HCT116 (cell line): ENCODE measurements around the gene PIK3R2. TPM values are rescaled to one million over a fixed set of nuclear protein-coding genes. Genes with fewer than 3 reads are reported as not detected.

Source experiments
- ATAC-seq: fragments of 200-7000 bp; cut with Tn5 transposase; 2 replicates; pipeline ENCODE4 v1.9.1; 2020; ENCODE audit warnings: mild to moderate bottlenecking, moderate library complexity
- BruUV-seq: library from RNA; stranded (reverse); fragments of 400-500 nt; replicated peaks from 2 replicates; lab custom pipeline; 2021; lab: Mats Ljungman, UMichigan
- CTCF ChIA-PET: fragments of 300-600 bp; sonication (Branson Sonifier 250); formaldehyde crosslinking; loops from one replicate; lab custom pipeline; 2021; ENCODE audit warnings: antibody characterized with exemption; lab: Charles Lee
- POLR2A ChIA-PET: fragments of 300-600, 350-600 bp; sonication (Branson Sonifier 250); formaldehyde crosslinking; loops from one replicate; lab custom pipeline; 2021; ENCODE audit warnings: antibody characterized with exemption; lab: Charles Lee
- RAD21 ChIA-PET, 2 experiments: fragments of 300-600 bp; sonication (Branson Sonifier 250); formaldehyde crosslinking; loops; one replicate each; lab custom pipeline; 2023; ENCODE audit warnings: low total read pairs in 2 of 2; ENCODE audit not compliant: uncharacterized antibody in 2 of 2, unreplicated experiment in 2 of 2, low non-redundant PET in 1 of 2; lab: Charles Lee
- DNase-seq: peaks from one replicate; pipeline ENCODE4 v3.0.0-alpha.2; 2010; ENCODE audit warnings: low read depth, low spot score
- H2AFZ ChIP-seq: fragments of 200-600 bp; shearing (Covaris generic), sonication (generic); 2 replicates; pipeline ENCODE4 v1.6.1; 2017; ENCODE audit warnings: low read depth, mixed run types, mixed read lengths, antibody characterized with exemption, low read length; ENCODE audit not compliant: poor library complexity, severe bottlenecking
- H3K27ac ChIP-seq: 2 replicates; pipeline ENCODE4 v1.5.1; 2012; ENCODE audit warnings: low read depth, low read length
- H3K27me3 ChIP-seq: fragments of 200-600 bp; sonication (generic); 2 replicates; pipeline ENCODE4 v1.6.1; 2016; ENCODE audit warnings: mixed run types, low read length, mixed read lengths; ENCODE audit not compliant: insufficient read depth
- H3K36me3 ChIP-seq, 2 experiments: fragments of 200-500 bp in 1 of 2; fragments of 200-600 bp in 1 of 2; sonication (Bioruptor generic) in 1 of 2; sonication (generic) in 1 of 2; 2 replicates each; pipeline versions ENCODE4 v1.5.1 to v1.6.1; 2014 to 2016; ENCODE audit warnings: low read length in 2 of 2, inconsistent platforms in 1 of 2, mixed read lengths in 1 of 2, mixed run types in 1 of 2; ENCODE audit not compliant: insufficient read depth in 2 of 2, control insufficient read depth in 1 of 2
- H3K4me1 ChIP-seq, 2 experiments: fragments of 200-600 bp in 1 of 2; sonication (generic) in 1 of 2; 2 replicates each; pipeline versions ENCODE4 v1.5.1 to v1.6.1; 2012 to 2017; ENCODE audit warnings: low read length in 2 of 2, inconsistent platforms in 1 of 2, mild to moderate bottlenecking in 1 of 2, mixed read lengths in 1 of 2, mixed run types in 1 of 2, moderate library complexity in 1 of 2; ENCODE audit not compliant: insufficient read depth in 2 of 2, control insufficient read depth in 1 of 2
- H3K4me2 ChIP-seq: fragments of 200-600 bp; sonication (generic); 2 replicates; pipeline ENCODE4 v1.6.1; 2017; ENCODE audit warnings: mixed run types, low read length, mixed read lengths
- H3K4me3 ChIP-seq, 2 experiments: fragments of 200-600 bp in 1 of 2; sonication (generic) in 1 of 2; replicated peaks in 1 of 2; 2 replicates each; pipeline ENCODE4 v1.5.1; 2011 to 2016; ENCODE audit warnings: low read length in 2 of 2, control low read depth in 1 of 2, low read depth in 1 of 2, mild to moderate bottlenecking in 1 of 2, mixed read lengths in 1 of 2, mixed run types in 1 of 2
- H3K79me2 ChIP-seq: fragments of 200-600 bp; sonication (generic); 2 replicates; pipeline ENCODE4 v1.6.1; 2017; ENCODE audit warnings: mild to moderate bottlenecking, mixed run types, low read length, moderate library complexity, mixed read lengths; ENCODE audit not compliant: insufficient read depth
- H3K9ac ChIP-seq: fragments of 200-600 bp; sonication (generic); 2 replicates; pipeline ENCODE4 v1.6.1; 2016; ENCODE audit warnings: low read length, mixed read lengths
- H3K9me2 ChIP-seq: fragments of 200-600 bp; sonication (generic), shearing (Covaris generic); 2 replicates; pipeline ENCODE4 v1.6.1; 2017; ENCODE audit warnings: mixed run types, mild to moderate bottlenecking, moderate library complexity; ENCODE audit not compliant: insufficient read depth
- H3K9me3 ChIP-seq, 2 experiments: fragments of 200-500 bp in 1 of 2; fragments of 200-600 bp in 1 of 2; sonication (Bioruptor generic) in 1 of 2; sonication (generic) in 1 of 2; 2 replicates each; pipeline ENCODE4 v1.6.1; 2014 to 2017; ENCODE audit warnings: low read length in 2 of 2, mixed read lengths in 2 of 2, inconsistent platforms in 1 of 2, low read depth in 1 of 2, mild to moderate bottlenecking in 1 of 2, mixed run types in 1 of 2, moderate library complexity in 1 of 2; ENCODE audit not compliant: control insufficient read depth in 1 of 2, insufficient read depth in 1 of 2
- H4K20me1 ChIP-seq: fragments of 200-600 bp; sonication (generic), shearing (Covaris generic); 2 replicates; pipeline ENCODE4 v1.6.1; 2017; ENCODE audit warnings: mixed run types, mild to moderate bottlenecking, moderate library complexity; ENCODE audit not compliant: insufficient read depth
- ATF3 ChIP-seq: IDR thresholded peaks from 2 replicates; pipeline ENCODE4 v1.6.1; 2012
- CEBPB ChIP-seq: IDR thresholded peaks from 2 replicates; pipeline ENCODE4 v1.6.1; 2012; ENCODE audit warnings: low read depth
- EGR1 ChIP-seq: IDR thresholded peaks from 2 replicates; pipeline ENCODE4 v1.6.1; 2012; ENCODE audit warnings: low read depth
- ELF1 ChIP-seq: IDR thresholded peaks from 2 replicates; pipeline ENCODE4 v1.6.1; 2012; ENCODE audit warnings: low read depth, borderline replicate concordance
- EZH2phosphoT487 ChIP-seq: fragments of 200-600 bp; IDR thresholded peaks from 2 replicates; pipeline ENCODE4 v1.6.1; 2018; ENCODE audit warnings: antibody characterized with exemption, borderline replicate concordance
- JUND ChIP-seq: IDR thresholded peaks from 2 replicates; pipeline ENCODE4 v1.6.1; 2012
- MAX ChIP-seq: IDR thresholded peaks from 2 replicates; pipeline ENCODE4 v1.6.1; 2012
- POLR2AphosphoS5 ChIP-seq: IDR thresholded peaks from 2 replicates; pipeline ENCODE4 v1.6.1; 2011; ENCODE audit warnings: mild to moderate bottlenecking, low read depth, low read length, moderate library complexity
- RAD21 ChIP-seq: IDR thresholded peaks from 2 replicates; pipeline ENCODE4 v1.6.1; 2012; ENCODE audit warnings: low read depth, mild to moderate bottlenecking
- TCF7L2 ChIP-seq: IDR thresholded peaks from 2 replicates; pipeline ENCODE4 v1.7.0; 2011; ENCODE audit warnings: borderline replicate concordance, inconsistent platforms; ENCODE audit not compliant: insufficient read depth, insufficient read length; ENCODE audit errors: extremely low read depth
- YY1 ChIP-seq: IDR thresholded peaks from 2 replicates; pipeline ENCODE4 v1.6.1; 2011; ENCODE audit warnings: low read length, low read depth, moderate library complexity, mild to moderate bottlenecking; ENCODE audit not compliant: insufficient replicate concordance; ENCODE audit errors: extremely low read depth
- ZFX ChIP-seq: fragments of 450-650 bp; IDR thresholded peaks from 2 replicates; pipeline ENCODE4 v1.6.1; 2017
- intact Hi-C: fragments of 100-400 bp; cut with micrococcal nuclease; formaldehyde crosslinking; loops from 2 replicates; pipeline ENCODE4 v1.10.0; 2022
- total RNA-seq: library from RNA; stranded (reverse); gene quantifications from one replicate; pipeline ENCODE4 v1.2.1, GENCODE V29; 2021; ENCODE audit not compliant: unreplicated experiment
- TF ChIP-seq, protein P1 (sequence below), 3 experiments: fragments of 200-600 bp in 1 of 3; sonication (generic) in 1 of 3; IDR thresholded peaks in 2 of 3; conservative IDR thresholded peaks in 1 of 3; 2 replicates each; pipeline ENCODE4 v1.5.1; 2012 to 2017; ENCODE audit warnings: low read depth in 2 of 3, low read length in 2 of 3, antibody characterized with exemption in 1 of 3, borderline replicate concordance in 1 of 3, control low read depth in 1 of 3, mild to moderate bottlenecking in 1 of 3, mixed read lengths in 1 of 3, mixed run types in 1 of 3, moderate library complexity in 1 of 3; ENCODE audit not compliant: insufficient read depth in 1 of 3
- TF ChIP-seq, protein P2 (sequence below): IDR thresholded peaks from 2 replicates; pipeline ENCODE4 v1.6.1; 2012; ENCODE audit warnings: low read depth

Gene PIK3R2
- total RNA-seq, 1 experiment from 2014 or later = 53.4 TPM

- no peak overlapping the region for H3K4me3 ChIP-seq
- H3K27me3 ChIP-seq = no peaks in the 10 kb centered on the region
- intact Hi-C loops = no loop called here
- H3K9ac ChIP-seq = no peak overlapping the region
- no peaks in the 10 kb centered on the region for H3K9me3 ChIP-seq
- TF ChIP-seq JUND = no peak
- TF ChIP-seq TCF7L2 = no peak
- TF ChIP-seq, all 23 proteins: peak for 0
- DNase-seq (no peak), ATAC-seq (no peak)
- no peaks in the 10 kb centered on the region for H4K20me1 ChIP-seq
- H2AFZ ChIP-seq = no peak overlapping the region
- H3K9me2 ChIP-seq = no peaks in the 10 kb centered on the region
- no peaks in the 10 kb centered on the region for H3K4me1 ChIP-seq
- no peak overlapping the region for H3K27ac ChIP-seq
- no peak overlapping the region for H3K4me2 ChIP-seq
- H3K36me3 ChIP-seq = peaks cover 7 to 8% of the 10 kb centered on the region in 2 experiments; a peak in 3 of 4 replicates
- RAD21 ChIA-PET = no interaction called here
- CTCF ChIA-PET = no interaction called here
- BruUV-seq = no TSS peak
- H3K79me2 ChIP-seq = no peaks in the 10 kb centered on the region
- POLR2A ChIA-PET = no interaction called here
Measured at GRCh38 chr19:18137242-18137641, 15.7 kb upstream of the PIK3R2 start.

DNA sequence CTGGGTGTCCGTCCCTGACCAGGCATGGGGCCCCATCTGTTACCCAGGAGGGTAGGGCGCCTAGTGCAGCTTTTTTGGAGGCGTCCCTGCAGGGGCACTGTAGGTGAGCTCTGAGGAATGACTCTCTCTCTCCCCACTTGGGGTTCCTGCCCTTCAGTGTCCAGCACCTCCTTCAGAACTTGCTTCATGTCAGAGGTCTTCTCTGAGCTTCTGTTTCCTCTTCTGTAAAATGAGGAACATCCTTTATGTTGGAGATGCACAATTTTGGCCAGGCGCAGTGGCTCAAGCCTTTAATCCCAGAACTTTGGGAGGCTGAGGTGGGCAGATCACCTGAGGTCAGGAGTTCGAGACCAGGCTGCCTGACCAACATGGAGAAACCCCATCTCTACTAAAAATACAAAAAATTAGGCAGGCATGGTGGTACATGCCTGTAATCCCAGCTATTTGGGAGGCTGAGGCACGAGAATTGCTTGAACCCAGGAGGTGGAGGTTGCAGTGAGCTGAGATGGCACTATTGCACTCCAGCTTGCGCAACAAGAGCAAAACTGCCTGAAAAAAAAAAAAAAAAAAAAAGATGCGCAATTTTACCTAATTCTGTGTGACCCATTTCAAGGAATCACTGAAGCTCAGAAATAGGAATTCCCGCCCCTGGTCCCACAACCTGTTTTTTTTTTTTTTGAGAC is 15.2 kb upstream of the PIK3R2 start:
- Histone ChIP-seq H3K9me3 (no peaks in the 10 kb centered on the region), H4K20me1 (no peaks in the 10 kb centered on the region), H3K4me2 (no peak overlapping the region), H3K27me3 (no peaks in the 10 kb centered on the region), H3K79me2 (no peaks in the 10 kb centered on the region), H3K9ac (no peak overlapping the region), H3K4me3 (no peak overlapping the region), H3K4me1 (no peaks in the 10 kb centered on the region), H2AFZ (no peak overlapping the region), H3K36me3 (peaks cover 3 to 11% of the 10 kb centered on the region in 2 experiments; a peak in 3 of 4 replicates), H3K27ac (no peak overlapping the region), H3K9me2 (no peaks in the 10 kb centered on the region)
- no TSS peak for BruUV-seq
- POLR2A ChIA-PET = no interaction called here
- ATAC-seq (no peak), DNase-seq (no peak)
- CTCF ChIA-PET = no interaction called here
- intact Hi-C loops = no loop called here
- RAD21 ChIA-PET = interaction anchor here in 1 of 2 experiments (0.7 kb wide), 1 partner anchor 785 kb away, joined by 3 read pairs; no protein-coding TSS in a partner anchor
- no peak for TF ChIP-seq EZH2phosphoT487
- TF ChIP-seq, protein P1, sequence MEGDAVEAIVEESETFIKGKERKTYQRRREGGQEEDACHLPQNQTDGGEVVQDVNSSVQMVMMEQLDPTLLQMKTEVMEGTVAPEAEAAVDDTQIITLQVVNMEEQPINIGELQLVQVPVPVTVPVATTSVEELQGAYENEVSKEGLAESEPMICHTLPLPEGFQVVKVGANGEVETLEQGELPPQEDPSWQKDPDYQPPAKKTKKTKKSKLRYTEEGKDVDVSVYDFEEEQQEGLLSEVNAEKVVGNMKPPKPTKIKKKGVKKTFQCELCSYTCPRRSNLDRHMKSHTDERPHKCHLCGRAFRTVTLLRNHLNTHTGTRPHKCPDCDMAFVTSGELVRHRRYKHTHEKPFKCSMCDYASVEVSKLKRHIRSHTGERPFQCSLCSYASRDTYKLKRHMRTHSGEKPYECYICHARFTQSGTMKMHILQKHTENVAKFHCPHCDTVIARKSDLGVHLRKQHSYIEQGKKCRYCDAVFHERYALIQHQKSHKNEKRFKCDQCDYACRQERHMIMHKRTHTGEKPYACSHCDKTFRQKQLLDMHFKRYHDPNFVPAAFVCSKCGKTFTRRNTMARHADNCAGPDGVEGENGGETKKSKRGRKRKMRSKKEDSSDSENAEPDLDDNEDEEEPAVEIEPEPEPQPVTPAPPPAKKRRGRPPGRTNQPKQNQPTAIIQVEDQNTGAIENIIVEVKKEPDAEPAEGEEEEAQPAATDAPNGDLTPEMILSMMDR (IDR thresholded peaks at IDR 0.05 in 2 of 3, conservative IDR thresholded peaks at IDR 0.05 in 1 of 3; ENCODE audit: borderline replicate concordance in 1 of 3, insufficient read depth in 1 of 3, low read depth in 2 of 3, low read length in 2 of 3) = no peak
- no peak for TF ChIP-seq ELF1
- TF ChIP-seq, protein P2, sequence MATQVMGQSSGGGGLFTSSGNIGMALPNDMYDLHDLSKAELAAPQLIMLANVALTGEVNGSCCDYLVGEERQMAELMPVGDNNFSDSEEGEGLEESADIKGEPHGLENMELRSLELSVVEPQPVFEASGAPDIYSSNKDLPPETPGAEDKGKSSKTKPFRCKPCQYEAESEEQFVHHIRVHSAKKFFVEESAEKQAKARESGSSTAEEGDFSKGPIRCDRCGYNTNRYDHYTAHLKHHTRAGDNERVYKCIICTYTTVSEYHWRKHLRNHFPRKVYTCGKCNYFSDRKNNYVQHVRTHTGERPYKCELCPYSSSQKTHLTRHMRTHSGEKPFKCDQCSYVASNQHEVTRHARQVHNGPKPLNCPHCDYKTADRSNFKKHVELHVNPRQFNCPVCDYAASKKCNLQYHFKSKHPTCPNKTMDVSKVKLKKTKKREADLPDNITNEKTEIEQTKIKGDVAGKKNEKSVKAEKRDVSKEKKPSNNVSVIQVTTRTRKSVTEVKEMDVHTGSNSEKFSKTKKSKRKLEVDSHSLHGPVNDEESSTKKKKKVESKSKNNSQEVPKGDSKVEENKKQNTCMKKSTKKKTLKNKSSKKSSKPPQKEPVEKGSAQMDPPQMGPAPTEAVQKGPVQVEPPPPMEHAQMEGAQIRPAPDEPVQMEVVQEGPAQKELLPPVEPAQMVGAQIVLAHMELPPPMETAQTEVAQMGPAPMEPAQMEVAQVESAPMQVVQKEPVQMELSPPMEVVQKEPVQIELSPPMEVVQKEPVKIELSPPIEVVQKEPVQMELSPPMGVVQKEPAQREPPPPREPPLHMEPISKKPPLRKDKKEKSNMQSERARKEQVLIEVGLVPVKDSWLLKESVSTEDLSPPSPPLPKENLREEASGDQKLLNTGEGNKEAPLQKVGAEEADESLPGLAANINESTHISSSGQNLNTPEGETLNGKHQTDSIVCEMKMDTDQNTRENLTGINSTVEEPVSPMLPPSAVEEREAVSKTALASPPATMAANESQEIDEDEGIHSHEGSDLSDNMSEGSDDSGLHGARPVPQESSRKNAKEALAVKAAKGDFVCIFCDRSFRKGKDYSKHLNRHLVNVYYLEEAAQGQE = no peak
- no peak for TF ChIP-seq TCF7L2
- no peak for TF ChIP-seq POLR2AphosphoS5
- TF ChIP-seq JUND = no peak
- TF ChIP-seq ZFX = no peak
- TF ChIP-seq MAX = no peak
- no peak for TF ChIP-seq EGR1
- no peak for TF ChIP-seq YY1
- TF ChIP-seq ATF3 = no peak
- TF ChIP-seq RAD21 = no peak
- no peak for TF ChIP-seq CEBPB
